NCI-H510A treated with DMSO at 0.1 percent for 48 hours (cell line): ENCODE measurements around the gene ZFHX3.

Experiments
- DNase-seq: peaks from one replicate; lab custom pipeline; 2025; lab: John Stamatoyannopoulos, UW

Gene ZFHX3

GRCh38 chr16:72865835-72866234, 182.1 kb downstream of the ZFHX3 start:
- DNase-seq, result no peak

DNA sequence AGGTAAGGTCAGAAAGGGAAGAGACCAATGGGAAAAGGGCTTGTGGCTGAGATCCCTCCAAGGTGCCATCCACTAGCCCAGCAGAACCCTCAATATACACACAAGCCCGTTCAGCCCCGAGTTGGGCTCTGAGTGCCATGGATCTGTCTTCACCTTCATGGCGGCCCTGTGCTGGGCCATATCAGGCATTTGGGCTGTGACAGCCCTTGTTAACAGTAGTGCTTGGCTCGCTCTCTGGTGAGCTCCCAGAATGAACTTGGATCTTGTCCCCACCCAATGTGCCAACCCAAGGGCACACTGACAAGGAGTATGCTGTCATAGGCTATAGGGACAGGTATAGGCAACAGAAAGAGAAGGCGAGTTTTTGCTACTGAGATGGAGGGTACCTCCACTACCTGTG, 182.7 kb downstream of the ZFHX3 start:
- DNase-seq, result no peak

GRCh38 chr16:72864130-72864833, 183.6 kb downstream of the ZFHX3 start:
- no peak for DNase-seq

- no peak for DNase-seq
Observed at GRCh38 chr16:72862090-72862489, 185.8 kb downstream of the ZFHX3 start.

GRCh38 chr16:72860726-72861562, 187.0 kb downstream of the ZFHX3 start:
- DNase-seq, result no peak

GRCh38 chr16:72859581-72859980, 188.3 kb downstream of the ZFHX3 start:
- no peak for DNase-seq

GRCh38 chr16:72858665-72859493, 189.0 kb downstream of the ZFHX3 start:
- no peak for DNase-seq

DNA sequence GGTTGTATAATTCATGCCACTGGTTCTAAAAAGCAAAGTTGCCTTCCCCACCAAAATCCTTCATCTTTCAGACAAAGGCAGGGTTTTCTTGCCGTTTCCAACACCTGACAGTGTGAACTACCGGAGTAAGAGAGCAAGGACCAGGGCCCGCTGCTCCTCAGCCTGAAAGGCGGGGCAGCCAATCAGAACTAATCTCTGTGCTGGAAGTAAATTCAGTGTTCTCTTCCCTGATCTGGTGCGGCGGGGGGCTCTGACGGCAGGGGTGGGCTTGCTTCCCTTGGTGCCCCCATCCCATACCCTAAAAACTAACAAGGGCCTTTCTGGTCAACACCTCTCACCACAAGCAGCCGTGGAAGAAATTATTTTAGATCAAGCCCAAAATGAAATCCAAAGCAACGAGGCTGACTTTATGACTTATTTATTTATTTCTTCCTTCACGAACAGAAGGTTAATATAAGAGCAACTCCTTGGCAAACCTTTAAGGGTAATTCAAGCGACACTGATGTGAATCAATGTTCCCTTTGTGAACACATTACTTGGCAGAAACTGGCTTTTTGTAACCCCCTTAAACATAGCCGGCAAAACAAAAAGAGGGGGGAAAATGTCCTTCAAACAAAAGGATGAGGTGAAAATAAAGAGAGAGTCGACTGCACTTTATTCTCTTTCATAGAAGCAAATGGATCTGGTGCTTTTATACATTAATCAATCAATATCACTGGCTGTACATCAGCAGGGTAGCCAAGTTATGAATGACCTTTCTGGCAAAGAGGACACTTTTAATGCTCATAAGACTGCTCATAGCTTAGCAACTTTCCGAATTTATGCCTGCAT, 189.9 kb downstream of the ZFHX3 start:
- no peak for DNase-seq

- DNase-seq, result no peak
Observed at GRCh38 chr16:72856797-72857196, 191.1 kb downstream of the ZFHX3 start.

- no peak for DNase-seq
Observed at GRCh38 chr16:72854267-72854959, 193.5 kb downstream of the ZFHX3 start.

DNA sequence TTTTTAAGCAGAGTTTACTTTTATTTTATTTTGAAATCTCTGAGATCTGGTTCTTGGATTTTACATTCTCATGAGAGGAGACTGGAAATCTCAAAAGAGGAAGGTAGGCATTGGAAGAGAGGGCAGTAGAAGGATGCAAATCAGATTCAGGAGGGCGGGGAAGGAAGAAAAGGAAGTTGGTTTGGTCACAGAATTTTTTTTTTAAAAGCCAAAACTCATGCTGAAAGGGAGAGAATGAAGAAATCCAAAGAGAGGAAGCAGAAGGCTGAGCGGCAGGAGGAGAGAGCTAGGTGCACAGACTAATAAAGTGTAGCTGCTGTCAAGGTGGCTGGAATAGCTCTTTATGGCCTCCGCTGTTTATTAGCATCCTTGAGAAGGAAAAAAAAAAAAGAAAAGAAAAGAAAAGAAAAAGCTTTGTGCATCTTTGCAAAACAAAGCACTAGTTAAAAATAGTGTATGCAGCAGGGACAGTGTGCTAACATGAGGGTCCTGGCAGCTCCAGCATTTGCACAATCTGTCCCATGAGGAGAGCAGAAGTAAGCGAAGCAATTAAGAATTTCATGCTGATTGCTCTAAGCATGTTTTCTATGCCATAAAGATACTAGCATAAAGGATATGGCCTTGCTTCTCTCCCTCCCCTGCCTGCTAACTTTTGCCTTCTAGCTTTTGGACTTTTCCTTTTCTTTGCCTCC, 194.2 kb downstream of the ZFHX3 start:
- DNase-seq, result no peak

- no peak for DNase-seq
Observed at GRCh38 chr16:72852421-72852820, 195.5 kb downstream of the ZFHX3 start.

GRCh38 chr16:72850853-72851252, 197.1 kb downstream of the ZFHX3 start:
- DNase-seq, result no peak

DNA sequence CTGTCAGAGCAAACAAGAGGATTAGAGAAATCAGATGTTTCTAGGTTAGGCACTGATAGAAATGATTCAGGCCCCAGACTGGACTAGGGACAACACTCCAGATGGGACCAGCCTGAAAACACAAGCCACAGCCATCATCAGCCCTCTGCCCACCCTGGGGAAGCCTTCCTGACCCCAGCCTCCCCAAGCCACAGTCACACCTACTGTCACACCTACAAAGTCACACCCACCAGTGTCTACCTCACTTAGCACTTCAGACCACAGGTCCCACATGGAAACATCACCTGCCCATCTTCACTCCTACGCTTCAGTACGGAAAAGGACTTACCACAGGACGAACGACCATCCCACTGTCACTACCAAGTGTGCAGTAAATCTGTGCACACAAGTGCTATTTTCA, 197.9 kb downstream of the ZFHX3 start:
- no peak for DNase-seq

DNA sequence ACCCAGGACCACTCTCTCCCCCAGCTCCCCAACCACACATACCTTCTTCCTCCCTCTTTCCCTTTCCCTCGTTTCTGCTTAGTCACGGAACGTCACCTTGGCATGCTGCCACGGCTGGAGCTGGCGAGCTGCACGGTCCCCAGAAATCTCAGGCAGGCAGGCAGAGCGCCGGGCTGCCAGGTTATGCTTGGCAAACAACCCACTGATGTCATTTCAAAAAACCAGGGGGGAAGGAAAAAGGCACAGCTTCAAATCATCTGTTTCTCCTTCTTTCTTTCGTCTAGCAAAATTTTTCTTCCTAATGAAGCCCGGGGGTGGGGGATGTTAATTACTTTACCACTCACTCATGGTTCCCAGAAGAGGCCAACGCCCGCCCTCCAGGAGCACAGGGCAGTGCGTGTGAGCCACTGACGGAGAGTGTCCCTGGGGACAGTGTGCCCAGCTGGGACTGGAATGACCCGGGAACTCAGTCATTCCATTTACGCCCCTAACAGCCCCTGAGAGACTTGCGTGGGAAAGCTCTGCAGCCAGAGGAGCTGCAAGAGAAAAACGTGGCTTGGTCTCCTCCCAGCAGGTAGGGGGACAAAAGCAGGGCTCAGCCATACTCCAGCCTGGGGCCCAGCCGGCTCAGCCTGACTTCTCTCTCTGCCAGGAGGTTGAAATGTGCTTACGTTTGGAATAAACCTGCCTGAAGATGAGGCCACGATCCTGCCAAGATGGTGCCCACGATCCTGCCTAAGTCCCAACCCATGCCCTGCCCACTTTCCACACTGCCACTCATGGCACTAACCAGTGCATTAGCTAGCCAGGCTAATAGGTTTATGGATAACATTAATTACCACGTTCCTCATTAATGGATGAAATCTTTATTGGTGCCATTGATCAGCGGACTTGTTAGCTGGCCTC, 198.9 kb downstream of the ZFHX3 start:
- DNase-seq, result peak; percentile 58

DNA sequence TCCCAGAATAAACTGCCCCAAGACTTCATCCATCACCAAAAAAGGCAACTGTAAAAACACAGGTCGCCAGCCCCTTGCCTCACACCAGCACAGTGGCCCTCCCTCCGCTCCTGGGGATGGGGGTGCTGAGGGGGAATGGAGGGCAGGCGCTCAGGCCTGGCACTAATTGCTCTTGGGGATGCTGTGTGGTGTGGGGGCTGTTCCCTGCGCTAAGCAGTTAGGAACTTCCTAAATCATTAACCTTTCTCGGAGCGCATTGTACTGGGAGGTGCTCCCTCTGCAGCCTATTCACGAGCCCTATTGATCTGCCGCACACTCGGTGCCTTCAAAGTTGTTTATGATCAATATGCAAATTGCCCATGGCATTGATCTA, 199.9 kb downstream of the ZFHX3 start:
- no peak for DNase-seq

GRCh38 chr16:72847187-72848027, 200.5 kb downstream of the ZFHX3 start:
- DNase-seq, result peak; percentile 21

DNA sequence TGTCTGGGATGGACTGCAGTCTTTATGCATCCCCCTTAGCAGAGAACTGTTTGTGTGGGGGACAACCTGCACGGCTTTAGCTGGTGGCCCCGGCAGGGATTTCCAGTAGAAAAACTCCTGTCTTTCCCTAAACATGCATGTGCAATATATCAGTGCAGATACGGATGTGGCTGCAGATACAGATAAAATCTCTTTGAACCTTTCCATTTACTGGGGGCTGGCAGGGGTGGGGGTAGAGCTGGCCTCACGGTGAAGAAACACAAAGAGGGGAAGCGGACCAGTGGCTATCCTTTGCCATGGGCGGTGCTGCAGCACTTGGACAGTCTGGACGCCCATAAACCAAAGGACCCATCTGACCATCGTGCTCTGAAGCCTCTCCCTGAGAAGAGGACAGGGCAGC, 201.3 kb downstream of the ZFHX3 start:
- DNase-seq, result no peak
